Ovary (tissue), 9 donors: ENCODE measurements around the gene CDH3. TPM values are rescaled to one million over a fixed set of nuclear protein-coding genes. Genes with fewer than 3 reads are reported as not detected.

Experiments used
- DNase-seq, 5 donors: peaks; one replicate each; pipeline ENCODE4 v3.0.0-alpha.2; 2019 to 2020
- H3K27ac ChIP-seq, 2 donors: fragments of 200-600 bp; one replicate each; pipeline versions ENCODE4 v1.5.1 to v1.8.0; 2019 to 2022
- H3K27me3 ChIP-seq: fragments of 200-600 bp; one replicate; pipeline ENCODE4 v1.8.0; 2022
- H3K36me3 ChIP-seq: fragments of 200-600 bp; sonication (generic); one replicate; pipeline ENCODE4 v1.5.1; 2019
- H3K4me1 ChIP-seq: one replicate; pipeline ENCODE4 v1.8.1; 2013; ENCODE audit warnings: mild to moderate bottlenecking, moderate library complexity; ENCODE audit not compliant: insufficient read depth
- H3K4me3 ChIP-seq: fragments of 200-600 bp; sonication (generic); one replicate; pipeline ENCODE4 v1.5.1; 2017
- H3K9me3 ChIP-seq, 2 donors: fragments of 200-600 bp in 1 of 2; sonication (generic) in 1 of 2; one replicate each; pipeline versions ENCODE4 v1.5.1 to v1.8.1; 2013 to 2019; ENCODE audit warnings: mild to moderate bottlenecking in 1 of 2, moderate library complexity in 1 of 2
- EP300 ChIP-seq: sonication (generic); formaldehyde crosslinking; IDR thresholded peaks from one replicate; pipeline ENCODE4 v1.6.1; 2017; ENCODE audit warnings: antibody characterized with exemption
- POLR2A ChIP-seq: fragments of 450-650 bp; IDR thresholded peaks from one replicate; pipeline ENCODE4 v1.6.1; 2017; ENCODE audit warnings: antibody characterized with exemption, mild to moderate bottlenecking, moderate library complexity
- WGBS, 3 donors: extraction: QIAGEN DNeasy Blood & Tissue Kit in 1 of 3; methylation state at CpG; one replicate each; pipeline versions ENCODE4 v1.1.5 to v1.1.7; 2013 to 2017; 5-methylcytosine and 5-hydroxymethylcytosine counted together
- intact Hi-C, 4 donors: fragments of 100-400 bp; cut with DNase I; formaldehyde crosslinking; loops; one replicate each; pipeline versions ENCODE4 v1.11.0 to v1.15.1; 2022 to 2023
- polyA plus RNA-seq, 2 donors: library from polyadenylated mRNA; stranded (reverse); fragments of 200-250 nt in 1 of 2; fragments of 350-450 nt in 1 of 2; fragmentation: Illumina TruSeq in 1 of 2; extraction: RNeasy Lipid Tissue Mini Kit (QIAGEN cat#74804) in 1 of 2; gene quantifications; one replicate each; pipeline ENCODE4 v1.2.3, GENCODE V29; 2013 to 2014
- total RNA-seq, 7 donors: library from RNA; depleted of rRNA in 2 of 7; stranded (reverse); fragments of >200 nt in 2 of 7; fragmentation: NEBNext Ultra II Directional in 3 of 7; extraction: Animal tissue kit (Norgen Biotek cat#: 25700) in 3 of 7; gene quantifications; one replicate each; pipeline versions ENCODE4 v1.1.0 to v1.2.4, GENCODE V29; 2016 to 2023
- TF ChIP-seq, protein P1 (sequence below), 3 donors: fragments of 450-650 bp in 2 of 3; fragments of 200-600 bp in 1 of 3; IDR thresholded peaks; one replicate each; pipeline versions ENCODE4 v1.5.1 to v1.8.0; 2016 to 2022; ENCODE audit warnings: antibody characterized with exemption in 3 of 3, mild to moderate bottlenecking in 1 of 3
- donor health status: DM: no; HTN: no; CAD: no; lungs with moderate emphysema.
- donor health status: DM: no; HTN: no; CAD: no.
- donor health status: Bipolar disorder and iron deficiency.
- donor health status: DM: yes; HTN: yes; CAD: no.
- donor health status: DM: no; HTN: no; CAD: no.
- donor health status: DM: yes; HTN: yes; CAD: no.

CDH3 gene
- total and polyA plus RNA-seq, 9 donors = 32.4 to 99.0 (median 58.9) TPM

DNA sequence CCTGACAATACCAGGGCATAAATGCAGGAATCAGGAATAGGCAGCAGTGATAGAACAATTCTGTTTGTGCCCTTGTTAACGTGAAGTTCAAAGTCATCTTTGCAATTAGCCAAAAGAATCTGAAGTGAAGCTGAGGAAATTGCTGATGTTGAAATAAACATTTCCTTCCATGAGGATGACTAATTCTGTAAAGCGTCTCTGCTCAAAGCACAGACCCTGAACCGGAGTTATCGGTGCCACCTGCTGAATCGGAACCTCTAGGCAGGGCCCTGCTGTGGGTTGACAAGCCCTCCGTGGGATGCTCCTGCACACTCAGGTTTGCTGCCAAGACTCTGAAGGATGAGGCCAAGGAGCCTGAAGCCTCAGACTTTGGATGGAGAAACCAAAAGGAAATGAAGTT lies 55.0 kb downstream of the CDH3 start:
- Histone ChIP-seq H3K4me1 (no peaks in the 10 kb centered on the region), H3K27ac (no peak overlapping the region), H3K4me3 (no peak overlapping the region), H3K9me3 (no peaks in the 10 kb centered on the region), H3K36me3 (no peaks in the 10 kb centered on the region), H3K27me3 (no peaks in the 10 kb centered on the region)
- intact Hi-C loops = no loop called here
- 3 to 9% (median 4%) methylated on average over 6 of the region's 6 CpGs for WGBS, 3 donors
- peak in 4 of 5 donors; percentile 30 to 51 (median 46) for DNase-seq
- TF ChIP-seq POLR2A (no peak), EP300 (no peak)
- TF ChIP-seq, protein P1, sequence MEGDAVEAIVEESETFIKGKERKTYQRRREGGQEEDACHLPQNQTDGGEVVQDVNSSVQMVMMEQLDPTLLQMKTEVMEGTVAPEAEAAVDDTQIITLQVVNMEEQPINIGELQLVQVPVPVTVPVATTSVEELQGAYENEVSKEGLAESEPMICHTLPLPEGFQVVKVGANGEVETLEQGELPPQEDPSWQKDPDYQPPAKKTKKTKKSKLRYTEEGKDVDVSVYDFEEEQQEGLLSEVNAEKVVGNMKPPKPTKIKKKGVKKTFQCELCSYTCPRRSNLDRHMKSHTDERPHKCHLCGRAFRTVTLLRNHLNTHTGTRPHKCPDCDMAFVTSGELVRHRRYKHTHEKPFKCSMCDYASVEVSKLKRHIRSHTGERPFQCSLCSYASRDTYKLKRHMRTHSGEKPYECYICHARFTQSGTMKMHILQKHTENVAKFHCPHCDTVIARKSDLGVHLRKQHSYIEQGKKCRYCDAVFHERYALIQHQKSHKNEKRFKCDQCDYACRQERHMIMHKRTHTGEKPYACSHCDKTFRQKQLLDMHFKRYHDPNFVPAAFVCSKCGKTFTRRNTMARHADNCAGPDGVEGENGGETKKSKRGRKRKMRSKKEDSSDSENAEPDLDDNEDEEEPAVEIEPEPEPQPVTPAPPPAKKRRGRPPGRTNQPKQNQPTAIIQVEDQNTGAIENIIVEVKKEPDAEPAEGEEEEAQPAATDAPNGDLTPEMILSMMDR (IDR thresholded peaks at IDR 0.05) = no peak

DNA sequence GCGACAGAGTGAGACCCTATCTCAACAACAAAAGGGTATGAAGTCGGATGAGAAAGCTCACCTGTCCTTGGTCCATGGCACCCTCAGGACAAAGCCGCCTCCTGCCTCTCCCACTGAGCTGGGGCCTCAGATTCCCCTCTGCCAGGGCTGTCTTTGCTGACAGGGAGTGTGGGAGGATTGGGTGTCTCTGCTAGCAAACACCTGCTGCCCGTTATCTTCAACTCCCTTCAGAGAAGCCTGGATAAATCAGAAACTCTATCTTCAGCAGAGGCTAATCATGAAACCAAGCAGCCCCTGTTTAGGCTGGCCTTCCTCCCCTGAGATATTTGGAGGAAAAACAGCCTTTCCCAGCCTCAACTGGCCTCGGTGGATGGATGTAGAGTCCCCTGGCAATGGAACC lies 55.7 kb downstream of the CDH3 start:
- WGBS, 3 donors = 67 to 79% (median 76%) methylated on average over 5 of the region's 5 CpGs

DNA sequence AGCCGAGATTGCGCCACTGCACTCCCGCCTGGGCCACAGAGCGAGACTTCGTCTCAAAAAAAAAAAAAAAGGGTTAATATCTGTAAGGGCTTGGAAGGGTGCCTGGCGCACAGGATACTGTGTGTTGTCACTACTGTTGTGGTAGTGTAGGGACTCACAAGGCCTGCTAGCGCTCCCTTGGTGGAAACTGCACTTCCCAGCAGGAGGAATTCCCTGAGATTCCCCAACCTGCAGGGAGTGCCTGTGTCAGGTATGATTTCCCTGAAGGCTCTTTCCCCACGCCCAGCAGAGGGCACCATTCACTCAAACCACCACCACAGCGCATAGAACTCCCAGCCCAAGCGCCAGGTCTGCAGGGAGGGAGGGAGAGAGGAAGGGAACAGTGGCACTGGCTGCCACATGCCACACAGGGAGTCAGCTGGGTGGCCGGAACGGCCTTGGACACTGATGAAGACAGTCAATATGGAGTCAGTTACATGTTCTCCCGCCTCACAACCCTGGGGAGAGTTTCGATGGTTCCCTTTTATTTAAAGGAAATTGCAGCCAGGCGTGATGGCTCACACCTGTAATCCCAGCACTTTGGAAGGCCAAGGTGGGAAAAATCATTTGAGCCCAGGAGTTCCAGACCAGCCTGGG lies 59.2 kb downstream of the CDH3 start:
- TF ChIP-seq EP300 (no peak), POLR2A (no peak)
- TF ChIP-seq, protein P1 (IDR thresholded peaks at IDR 0.05) = peak in 2 of 3 donors; percentile 18 to 49
- H3K9me3 ChIP-seq = no peaks in the 10 kb centered on the region
- intact Hi-C loops = no loop called here
- no peaks in the 10 kb centered on the region for H3K36me3 ChIP-seq
- H3K4me3 ChIP-seq = no peak overlapping the region
- DNase-seq = peak; percentile 52 to 68 (median 61)
- H3K4me1 ChIP-seq = no peaks in the 10 kb centered on the region
- H3K27me3 ChIP-seq = no peaks in the 10 kb centered on the region
- WGBS, 3 donors = 59 to 61% (median 60%) methylated on average over 15 of the region's 15 CpGs
- H3K27ac ChIP-seq = no peak overlapping the region

More for the DNA sequence above, 55.7 kb downstream of the CDH3 start:
- no peak overlapping the region for H3K27ac ChIP-seq
- H3K4me1 ChIP-seq = no peaks in the 10 kb centered on the region
- no peaks in the 10 kb centered on the region for H3K36me3 ChIP-seq
- H3K4me3 ChIP-seq = no peak overlapping the region
- H3K9me3 ChIP-seq = no peaks in the 10 kb centered on the region
- H3K27me3 ChIP-seq = no peaks in the 10 kb centered on the region
- TF ChIP-seq, protein P1 (IDR thresholded peaks at IDR 0.05) = no peak
- TF ChIP-seq EP300 = no peak
- no peak for TF ChIP-seq POLR2A
- intact Hi-C loops = no loop called here
- no peak for DNase-seq

DNA sequence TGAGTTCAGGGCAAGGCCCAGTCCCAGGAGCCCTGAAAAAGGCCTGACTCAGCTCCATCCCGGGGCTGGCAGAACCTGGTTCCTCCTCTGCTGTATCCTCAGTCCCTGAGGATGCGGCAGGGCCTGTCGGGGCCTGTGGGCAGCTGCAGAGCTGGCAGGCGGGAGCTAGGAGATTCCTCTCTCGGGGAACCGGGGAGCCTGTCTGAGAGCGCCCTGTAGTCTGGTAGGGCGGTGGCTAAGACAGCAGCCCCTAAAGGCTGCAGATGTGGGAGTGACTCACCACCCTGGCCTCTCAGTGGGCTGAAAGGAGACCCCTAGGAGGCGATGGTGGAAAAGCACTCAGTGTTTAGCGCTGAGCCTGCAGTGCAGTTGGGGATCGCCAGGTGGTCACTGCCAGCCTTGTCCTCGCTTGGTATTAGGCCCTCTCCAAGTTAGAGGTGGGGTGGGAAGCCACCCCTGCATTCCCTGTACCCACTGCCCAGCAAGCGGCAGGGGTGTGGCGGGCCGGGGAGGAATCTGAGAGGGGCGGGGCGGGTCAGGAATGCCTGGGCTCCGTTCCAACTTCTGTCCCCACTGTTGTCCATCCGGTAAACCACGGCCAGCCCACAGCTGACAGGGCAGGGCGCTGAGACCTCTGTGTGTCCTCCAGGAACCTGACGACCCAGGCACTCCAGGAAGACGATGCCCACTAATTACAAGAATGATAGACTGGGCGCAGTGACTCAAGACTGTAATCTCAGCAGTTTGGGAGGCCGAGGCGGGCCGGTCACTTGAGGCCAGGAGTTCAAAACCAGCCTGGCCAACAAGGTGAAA lies 62.4 kb downstream of the CDH3 start:
- no peak overlapping the region for H3K27ac ChIP-seq
- H3K9me3 ChIP-seq = no peaks in the 10 kb centered on the region
- H3K27me3 ChIP-seq = no peaks in the 10 kb centered on the region
- DNase-seq = no peak
- H3K4me3 ChIP-seq = no peak overlapping the region
- WGBS, 3 donors = 67 to 76% (median 70%) methylated on average over 25 to 27 of the region's 27 CpGs
- peaks cover 3% of the 10 kb centered on the region for H3K4me1 ChIP-seq
- H3K36me3 ChIP-seq = no peaks in the 10 kb centered on the region
- intact Hi-C loops = no loop called here
- TF ChIP-seq, protein P1 (IDR thresholded peaks at IDR 0.05) = no peak
- TF ChIP-seq EP300 = no peak
- TF ChIP-seq POLR2A = no peak
